Keratinocyte (primary cell): ENCODE data around the gene APCDD1. TPM values are rescaled to one million over a fixed set of nuclear protein-coding genes. Genes with fewer than 3 reads are reported as not detected.

Experiments used
- DNase-seq: peaks from one replicate; pipeline ENCODE4 v3.0.0-alpha.2; 2011; ENCODE audit warnings: low read depth, missing footprints, low spot score
- FAIRE-seq: peaks from 2 replicates; lab custom pipeline; 2011; peaks lifted over from hg19 to GRCh38; lab: Jason Lieb, UNC
- H2AFZ ChIP-seq: 2 replicates; pipeline ENCODE4 v1.6.0; 2012; ENCODE audit warnings: low read length, control low read depth, inconsistent platforms; ENCODE audit not compliant: control insufficient read depth
- H3K27ac ChIP-seq: 2 replicates; pipeline ENCODE4 v1.5.1; 2011; ENCODE audit warnings: low read length; ENCODE audit not compliant: control insufficient read depth, insufficient read depth
- H3K27me3 ChIP-seq: 3 replicates; pipeline ENCODE4 v1.6.0; 2011; ENCODE audit warnings: low read length; ENCODE audit not compliant: control insufficient read depth, insufficient read depth; ENCODE audit errors: extremely low read depth
- H3K36me3 ChIP-seq, 2 experiments: 2 replicates in 1 of 2; 3 replicates in 1 of 2; pipeline ENCODE4 v1.5.1; 2011; ENCODE audit warnings: low read length in 2 of 2, mild to moderate bottlenecking in 1 of 2; ENCODE audit not compliant: control insufficient read depth in 2 of 2, insufficient read depth in 2 of 2; ENCODE audit errors: extremely low read depth in 1 of 2
- H3K4me1 ChIP-seq: 3 replicates; pipeline ENCODE4 v1.5.1; 2011; ENCODE audit warnings: low read length; ENCODE audit not compliant: control insufficient read depth, insufficient read depth; ENCODE audit errors: extremely low read depth
- H3K4me2 ChIP-seq: 3 replicates; pipeline ENCODE4 v1.6.0; 2011; ENCODE audit warnings: low read depth, low read length; ENCODE audit not compliant: control insufficient read depth, insufficient read depth; ENCODE audit errors: extremely low read depth
- H3K4me3 ChIP-seq, 3 experiments: fragments of 200-600 bp in 1 of 3; sonication (generic) in 1 of 3; 2 replicates in 2 of 3; 3 replicates in 1 of 3; pipeline ENCODE4 v1.5.1; 2011 to 2016; ENCODE audit warnings: low read length in 3 of 3, mild to moderate bottlenecking in 3 of 3, control low read depth in 2 of 3, inconsistent platforms in 1 of 3, low read depth in 1 of 3, mixed read lengths in 1 of 3, mixed run types in 1 of 3, moderate library complexity in 1 of 3; ENCODE audit not compliant: control insufficient read depth in 2 of 3, insufficient read depth in 2 of 3; ENCODE audit errors: extremely low read depth in 1 of 3
- H3K79me2 ChIP-seq: 2 replicates; pipeline ENCODE4 v1.6.0; 2012; ENCODE audit warnings: low read length; ENCODE audit not compliant: control insufficient read depth, insufficient read depth
- H3K9ac ChIP-seq: 3 replicates; pipeline ENCODE4 v1.6.0; 2011; ENCODE audit warnings: low read length; ENCODE audit not compliant: control insufficient read depth, insufficient read depth; ENCODE audit errors: extremely low read depth
- H3K9me1 ChIP-seq: 3 replicates; pipeline ENCODE4 v1.6.0; 2011; ENCODE audit warnings: low read length; ENCODE audit not compliant: control insufficient read depth, insufficient read depth; ENCODE audit errors: extremely low read depth
- H3K9me3 ChIP-seq: 2 replicates; pipeline ENCODE4 v1.5.1; 2012; ENCODE audit warnings: low read depth, low read length; ENCODE audit not compliant: control insufficient read depth
- H4K20me1 ChIP-seq: 3 replicates; pipeline ENCODE4 v1.6.0; 2011; ENCODE audit warnings: low read length; ENCODE audit not compliant: control insufficient read depth, insufficient read depth; ENCODE audit errors: extremely low read depth
- EZH2 ChIP-seq: IDR thresholded peaks from one replicate; pipeline ENCODE4 v1.6.1; 2012; ENCODE audit warnings: inconsistent platforms, mild to moderate bottlenecking, low read length, moderate library complexity
- dilution Hi-C: fragments of 300-500 bp; cut with MboI; formaldehyde crosslinking; loops from one replicate; pipeline ENCODE4 v1.7.0; 2020; ENCODE audit warnings: low sequenced_read_pairs; ENCODE audit not compliant: extremely low pct_ligation_motif_present
- polyA plus RNA-seq, 5 experiments: library from polyadenylated mRNA; depleted of rRNA in 3 of 5; stranded (reverse) in 3 of 5; stranded (forward) in 1 of 5; unstranded in 1 of 5; fragments of >200 nt; gene quantifications; 1 replicate in 1 of 5; 2 replicates in 3 of 5; 3 replicates in 1 of 5; pipeline versions ENCODE4 v1.2.1 to v1.2.3, GENCODE V29; 2011 to 2012; ENCODE audit warnings: missing spikeins in 2 of 5, low read depth in 1 of 5, low replicate concordance in 1 of 5
- TF ChIP-seq, protein P1 (sequence below), 3 experiments: IDR thresholded peaks in 1 of 3; conservative IDR thresholded peaks in 1 of 3; optimal IDR thresholded peaks in 1 of 3; 2 replicates in 2 of 3; 3 replicates in 1 of 3; pipeline versions ENCODE3 to v1.5.1; 2011; ENCODE audit warnings: low read length in 3 of 3, mild to moderate bottlenecking in 3 of 3, moderate library complexity in 2 of 3, control low read depth in 1 of 3, inconsistent platforms in 1 of 3; ENCODE audit not compliant: insufficient read depth in 2 of 3; ENCODE audit errors: extremely low read depth in 1 of 3

APCDD1 gene
- polyA plus RNA-seq, 1 donor (not counting 4 experiments of a cell fraction or from before 2014, with no cell fraction given) = 8.5 TPM

DNA sequence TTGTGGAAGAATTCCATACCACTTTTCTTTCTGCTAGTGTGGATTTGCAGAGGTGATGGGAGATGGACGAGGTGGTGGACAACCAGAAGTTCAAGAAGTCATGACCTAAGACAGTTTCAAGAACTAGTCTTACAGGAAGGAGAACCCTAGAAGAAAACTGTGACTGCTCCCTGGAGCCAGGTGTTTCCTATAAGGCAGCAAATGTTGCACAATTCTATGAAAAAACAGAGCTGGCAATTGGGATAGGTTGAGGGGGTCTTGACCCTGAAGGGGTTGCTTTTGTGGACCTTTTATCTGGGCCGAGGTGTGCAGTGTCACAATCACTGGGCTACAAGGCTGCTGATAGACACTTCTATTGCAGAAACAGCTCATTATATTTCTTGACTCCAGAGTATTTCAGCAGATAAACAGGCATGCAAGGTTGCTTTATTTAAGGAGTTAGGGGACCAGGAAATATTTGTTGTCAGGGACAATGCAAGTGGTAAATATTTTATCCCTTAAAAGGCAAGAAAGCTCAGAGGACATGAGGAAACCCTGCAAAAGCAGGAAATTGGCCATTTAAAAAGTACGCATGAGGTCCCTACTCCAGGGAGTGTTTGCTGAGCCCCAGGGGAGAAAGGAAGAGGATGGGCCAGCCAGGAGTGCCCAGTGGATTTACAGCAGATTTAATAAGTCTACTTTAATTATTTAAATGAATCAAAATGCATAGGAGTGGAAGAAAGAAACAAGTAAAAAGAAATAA lies 22.9 kb downstream of the APCDD1 start:
- Histone ChIP-seq H3K36me3 (no peaks in the 10 kb centered on the region), H3K9me3 (no peaks in the 10 kb centered on the region), H3K4me2 (no peak overlapping the region), H2AFZ (no peak overlapping the region), H3K27ac (no peak overlapping the region), H3K4me3 (no peak overlapping the region), H3K9me1 (no peaks in the 10 kb centered on the region), H3K79me2 (no peaks in the 10 kb centered on the region), H3K27me3 (peaks cover 3% of the 10 kb centered on the region), H4K20me1 (no peaks in the 10 kb centered on the region), H3K4me1 (peaks cover 4% of the 10 kb centered on the region), H3K9ac (no peak overlapping the region)
- dilution Hi-C loops = no loop called here
- TF ChIP-seq EZH2 = no peak
- TF ChIP-seq, protein P1, sequence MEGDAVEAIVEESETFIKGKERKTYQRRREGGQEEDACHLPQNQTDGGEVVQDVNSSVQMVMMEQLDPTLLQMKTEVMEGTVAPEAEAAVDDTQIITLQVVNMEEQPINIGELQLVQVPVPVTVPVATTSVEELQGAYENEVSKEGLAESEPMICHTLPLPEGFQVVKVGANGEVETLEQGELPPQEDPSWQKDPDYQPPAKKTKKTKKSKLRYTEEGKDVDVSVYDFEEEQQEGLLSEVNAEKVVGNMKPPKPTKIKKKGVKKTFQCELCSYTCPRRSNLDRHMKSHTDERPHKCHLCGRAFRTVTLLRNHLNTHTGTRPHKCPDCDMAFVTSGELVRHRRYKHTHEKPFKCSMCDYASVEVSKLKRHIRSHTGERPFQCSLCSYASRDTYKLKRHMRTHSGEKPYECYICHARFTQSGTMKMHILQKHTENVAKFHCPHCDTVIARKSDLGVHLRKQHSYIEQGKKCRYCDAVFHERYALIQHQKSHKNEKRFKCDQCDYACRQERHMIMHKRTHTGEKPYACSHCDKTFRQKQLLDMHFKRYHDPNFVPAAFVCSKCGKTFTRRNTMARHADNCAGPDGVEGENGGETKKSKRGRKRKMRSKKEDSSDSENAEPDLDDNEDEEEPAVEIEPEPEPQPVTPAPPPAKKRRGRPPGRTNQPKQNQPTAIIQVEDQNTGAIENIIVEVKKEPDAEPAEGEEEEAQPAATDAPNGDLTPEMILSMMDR (optimal IDR thresholded peaks at IDR 0.05 in 1 of 3, IDR thresholded peaks at IDR 0.05 in 1 of 3, conservative IDR thresholded peaks at IDR 0.05 in 1 of 3; ENCODE audit: extremely low read depth in 1 of 3, insufficient read depth in 2 of 3, low read length in 3 of 3) = no peak
- FAIRE-seq (no peak), DNase-seq (no peak)

DNA sequence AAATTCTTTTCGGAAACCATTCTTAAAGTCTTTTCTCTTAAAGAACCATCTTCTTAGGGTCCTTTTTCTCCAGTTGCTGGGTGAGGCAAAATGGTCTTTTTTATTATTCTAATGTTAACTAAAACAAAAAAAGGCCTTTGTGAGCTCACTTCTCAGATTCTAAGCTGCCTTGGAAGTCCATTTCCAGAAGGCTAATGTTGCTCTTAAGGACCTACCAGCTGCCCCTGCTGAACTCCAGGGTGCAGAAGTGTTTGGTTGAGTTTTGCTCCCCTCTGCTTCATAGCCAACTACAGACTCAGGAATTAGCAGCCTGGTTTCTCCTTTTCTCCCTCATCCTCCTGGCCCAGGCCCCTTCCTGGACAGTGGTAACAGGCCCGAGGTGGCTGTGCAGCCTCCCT lies 23.4 kb downstream of the APCDD1 start:
- Histone ChIP-seq H3K79me2 (no peaks in the 10 kb centered on the region), H3K4me2 (no peak overlapping the region), H4K20me1 (no peaks in the 10 kb centered on the region), H3K9ac (no peak overlapping the region), H3K9me3 (no peaks in the 10 kb centered on the region), H2AFZ (no peak overlapping the region), H3K36me3 (no peaks in the 10 kb centered on the region), H3K27ac (no peak overlapping the region), H3K4me1 (peaks cover 4% of the 10 kb centered on the region), H3K9me1 (no peaks in the 10 kb centered on the region), H3K27me3 (peaks cover 3% of the 10 kb centered on the region), H3K4me3 (no peak overlapping the region)
- DNase-seq = no peak
- TF ChIP-seq, protein P1 (optimal IDR thresholded peaks at IDR 0.05 in 1 of 3, IDR thresholded peaks at IDR 0.05 in 1 of 3, conservative IDR thresholded peaks at IDR 0.05 in 1 of 3; ENCODE audit: extremely low read depth in 1 of 3, insufficient read depth in 2 of 3, low read length in 3 of 3) = no peak
- TF ChIP-seq EZH2 = no peak
- dilution Hi-C loops = no loop called here
- no peak for FAIRE-seq
